NB4 (cell line): ENCODE measurements around the gene BANP.

Source experiments
- DNase-seq: peaks from one replicate; pipeline ENCODE4 v3.0.0; 2010; ENCODE audit warnings: low read depth
- H3K4me3 ChIP-seq: one replicate; pipeline ENCODE4 v1.5.1; 2011; ENCODE audit warnings: mild to moderate bottlenecking, low read depth, low read length, moderate library complexity
- MYC ChIP-seq: IDR thresholded peaks from 2 replicates; pipeline ENCODE4 v1.6.1; 2011; ENCODE audit warnings: low read depth, low read length
- POLR2A ChIP-seq: IDR thresholded peaks from 2 replicates; pipeline ENCODE4 v1.6.1; 2011; ENCODE audit warnings: mild to moderate bottlenecking; ENCODE audit not compliant: insufficient read length; ENCODE audit errors: extremely low read depth
- TF ChIP-seq, protein P1 (sequence below): IDR thresholded peaks from 2 replicates; pipeline ENCODE4 v1.6.1; 2011; ENCODE audit warnings: low read depth, low read length
- TF ChIP-seq, protein P2 (sequence below): IDR thresholded peaks from one replicate; pipeline ENCODE4 v1.5.1; 2012; ENCODE audit warnings: low read depth, low read length

Gene BANP

GRCh38 chr16:87938412-87938949, 12.8 kb upstream of the BANP start:
- TF ChIP-seq, protein P1, sequence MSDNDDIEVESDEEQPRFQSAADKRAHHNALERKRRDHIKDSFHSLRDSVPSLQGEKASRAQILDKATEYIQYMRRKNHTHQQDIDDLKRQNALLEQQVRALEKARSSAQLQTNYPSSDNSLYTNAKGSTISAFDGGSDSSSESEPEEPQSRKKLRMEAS, result no peak
- TF ChIP-seq MYC, result no peak
- TF ChIP-seq, protein P2, sequence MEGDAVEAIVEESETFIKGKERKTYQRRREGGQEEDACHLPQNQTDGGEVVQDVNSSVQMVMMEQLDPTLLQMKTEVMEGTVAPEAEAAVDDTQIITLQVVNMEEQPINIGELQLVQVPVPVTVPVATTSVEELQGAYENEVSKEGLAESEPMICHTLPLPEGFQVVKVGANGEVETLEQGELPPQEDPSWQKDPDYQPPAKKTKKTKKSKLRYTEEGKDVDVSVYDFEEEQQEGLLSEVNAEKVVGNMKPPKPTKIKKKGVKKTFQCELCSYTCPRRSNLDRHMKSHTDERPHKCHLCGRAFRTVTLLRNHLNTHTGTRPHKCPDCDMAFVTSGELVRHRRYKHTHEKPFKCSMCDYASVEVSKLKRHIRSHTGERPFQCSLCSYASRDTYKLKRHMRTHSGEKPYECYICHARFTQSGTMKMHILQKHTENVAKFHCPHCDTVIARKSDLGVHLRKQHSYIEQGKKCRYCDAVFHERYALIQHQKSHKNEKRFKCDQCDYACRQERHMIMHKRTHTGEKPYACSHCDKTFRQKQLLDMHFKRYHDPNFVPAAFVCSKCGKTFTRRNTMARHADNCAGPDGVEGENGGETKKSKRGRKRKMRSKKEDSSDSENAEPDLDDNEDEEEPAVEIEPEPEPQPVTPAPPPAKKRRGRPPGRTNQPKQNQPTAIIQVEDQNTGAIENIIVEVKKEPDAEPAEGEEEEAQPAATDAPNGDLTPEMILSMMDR, result no peak
- TF ChIP-seq POLR2A, result no peak
- no peak overlapping the region for H3K4me3 ChIP-seq
- DNase-seq, result no peak

GRCh38 chr16:87939562-87940423, 11.4 kb upstream of the BANP start:
- DNase-seq, result no peak
- no peak for TF ChIP-seq POLR2A
- TF ChIP-seq, protein P2, result no peak
- TF ChIP-seq, protein P1, result no peak
- no peak for TF ChIP-seq MYC
- H3K4me3 ChIP-seq, result no peak overlapping the region

DNA sequence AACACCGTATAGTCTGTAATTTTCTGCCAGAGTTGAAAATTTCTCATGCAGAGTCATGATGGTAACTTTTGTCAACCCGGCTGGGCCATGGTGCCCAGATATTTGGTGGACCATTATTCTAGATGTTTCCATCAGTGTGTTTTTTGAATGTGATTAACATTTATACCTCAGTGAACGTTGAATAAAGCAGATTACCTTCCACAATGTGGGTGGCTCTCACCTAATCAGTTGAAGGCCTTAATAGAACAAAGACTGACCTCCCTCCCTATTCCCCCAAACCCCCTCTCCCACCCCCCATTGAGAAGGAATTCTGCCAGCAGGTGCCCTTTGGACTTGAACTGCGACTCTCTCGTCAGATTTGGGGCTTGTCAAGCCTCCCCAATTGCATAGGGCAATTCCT, 8.6 kb upstream of the BANP start:
- H3K4me3 ChIP-seq, result no peak overlapping the region
- TF ChIP-seq, protein P2, result no peak
- TF ChIP-seq MYC (no peak), POLR2A (no peak)
- TF ChIP-seq, protein P1, result no peak
- DNase-seq, result no peak

- DNase-seq, result no peak
- H3K4me3 ChIP-seq, result no peak overlapping the region
- no peak for TF ChIP-seq MYC
Observed at GRCh38 chr16:87945351-87946042, 5.7 kb upstream of the BANP start.

GRCh38 chr16:87946596-87947347, 4.5 kb upstream of the BANP start:
- no peak overlapping the region for H3K4me3 ChIP-seq
- TF ChIP-seq, protein P1, result no peak
- TF ChIP-seq MYC (no peak), POLR2A (no peak)
- TF ChIP-seq, protein P2, result no peak
- no peak for DNase-seq
